ENCODE measurements around the gene FAM200B. TPM values are rescaled to one million over a fixed set of nuclear protein-coding genes. Genes with fewer than 3 reads are reported as not detected.
A peak's percentile ranks its signal among the peaks of the same experiment; 100 is the strongest.

Gene FAM200B
- total RNA-seq, 2 experiments from 2014 or later: 15.8 to 16.0 TPM

DNA sequence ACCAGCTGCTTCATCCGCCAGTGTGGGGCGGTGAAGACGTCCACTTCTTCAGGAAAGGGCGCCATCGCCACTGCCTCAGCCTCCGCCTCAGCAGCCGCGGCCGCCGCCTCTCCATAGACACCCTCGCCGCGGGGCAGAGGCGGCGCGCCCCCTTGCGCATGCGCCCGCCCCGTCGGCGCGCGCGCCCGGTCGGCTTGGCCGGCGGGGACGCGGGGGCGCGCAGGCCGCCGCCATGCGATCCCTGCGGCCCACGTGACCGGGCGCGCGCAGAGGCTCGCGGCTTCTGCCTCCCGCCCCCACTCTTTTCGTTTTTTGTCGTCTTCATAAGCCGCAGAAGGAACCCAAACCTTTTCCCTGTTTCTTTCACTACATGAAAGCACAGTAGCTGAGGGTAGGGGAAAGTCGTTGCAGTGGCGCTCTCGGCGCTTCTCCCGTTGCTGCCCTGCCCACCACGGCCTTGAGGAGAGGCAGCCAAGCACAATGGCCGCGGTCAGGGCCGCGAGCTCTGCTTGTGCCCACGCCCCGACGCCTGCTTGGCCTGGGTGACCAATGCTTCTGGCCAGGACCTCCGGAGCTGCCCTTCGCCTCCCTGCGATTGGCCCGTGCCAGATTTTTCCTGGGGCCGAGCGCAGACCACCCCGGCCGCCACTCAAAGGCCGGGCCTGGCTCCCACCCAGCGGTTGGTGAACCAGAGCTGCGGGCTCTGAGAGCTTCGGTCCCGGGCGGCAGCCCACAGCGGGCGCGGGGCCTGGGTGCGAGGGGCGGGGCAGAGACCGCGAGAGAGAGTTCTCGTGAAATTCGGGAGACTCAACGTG, 26.2 kb upstream of the FAM200B start, which contains the start of gene FBXL5:
FBXL5 (minus strand) TSS at position 135 of the 815 bp plus-strand sequence; CDS start at position 65, 70 bp downstream.
- peaks cover 16% of the 10 kb centered on the region for H3K36me3 Mint-ChIP-seq (ENCODE audit: low read depth)
- H3K4me3 Mint-ChIP-seq: peak within 1 kb of the TSS; percentile 94

DNA sequence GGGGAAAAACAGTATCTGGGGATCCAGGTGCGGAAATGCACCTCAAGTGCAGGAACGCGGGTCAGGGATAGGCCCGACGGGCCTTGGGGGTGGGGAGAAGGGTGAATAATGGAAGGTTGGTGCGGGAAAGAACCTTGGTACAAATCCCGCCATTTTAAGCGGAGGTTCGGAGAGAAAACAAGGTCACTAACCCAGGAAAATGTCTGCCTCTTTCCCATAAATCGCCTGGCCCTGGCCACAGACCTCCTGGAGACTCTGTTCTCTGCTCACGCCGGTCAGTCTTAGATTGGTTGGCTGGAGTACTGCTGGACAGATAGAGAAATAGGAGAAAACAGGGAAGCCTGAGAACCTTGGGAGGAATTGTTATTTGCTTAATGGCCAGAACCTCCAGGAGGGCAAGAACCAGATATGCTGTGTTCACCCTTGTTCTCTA, 25.6 kb upstream of the FAM200B start:
- Mint-ChIP-seq H3K4me3 (peak overlapping the region; percentile 89), H3K36me3 (ENCODE audit: low read depth) (peaks cover 17% of the 10 kb centered on the region), H3K27ac (peak overlapping the region; percentile 83), H3K27me3 (no peaks in the 10 kb centered on the region), H3K4me1 (peaks cover 46% of the 10 kb centered on the region), H3K9me3 (no peaks in the 10 kb centered on the region)
- DNase-seq: no peak
- ChIA-PET POLR2A (interaction anchor here (1.1 to 5.7 kb wide), 8 partner anchors 9 to 431 kb away, joined by 3 to 60 read pairs (median 12); partner anchors contain the start of gene FAM200B), CTCF (interaction anchor here (1.5 kb wide), 1 partner anchor 101 kb away, joined by 3 read pairs; no protein-coding TSS in a partner anchor)

More for the DNA sequence above, 26.2 kb upstream of the FAM200B start, which contains the start of gene FBXL5:
- CTCF ChIA-PET: interaction anchor here (1.5 kb wide), 1 partner anchor 101 kb away, joined by 3 read pairs; no protein-coding TSS in a partner anchor
- H3K9me3 Mint-ChIP-seq: no peaks in the 10 kb centered on the region
- DNase-seq: peak; percentile 83
- no peaks in the 10 kb centered on the region for H3K27me3 Mint-ChIP-seq
- H3K4me1 Mint-ChIP-seq: peaks cover 50% of the 10 kb centered on the region
- POLR2A ChIA-PET: interaction anchor here (1.1 to 5.7 kb wide), 14 partner anchors 10 to 654 kb away, joined by 3 to 60 read pairs (median 6); partner anchors contain the start of genes CPEB2 and FAM200B
- H3K27ac Mint-ChIP-seq: peak within 1 kb of the TSS; percentile 95

- no peaks in the 10 kb centered on the region for H3K9me3 Mint-ChIP-seq
- peaks cover 35% of the 10 kb centered on the region for H3K4me1 Mint-ChIP-seq
- H3K4me3 Mint-ChIP-seq: no peak overlapping the region
- ChIA-PET CTCF (no interaction called here), POLR2A (interaction anchor here (0.8 kb wide), 1 partner anchor 25 kb away, joined by 3 read pairs; the partner anchor contains the start of gene FAM200B)
- no peaks in the 10 kb centered on the region for H3K27me3 Mint-ChIP-seq
- no peak overlapping the region for H3K27ac Mint-ChIP-seq
- no peak for DNase-seq
- H3K36me3 Mint-ChIP-seq (ENCODE audit: low read depth): peaks cover 17% of the 10 kb centered on the region
These were observed 24.3 kb upstream of the FAM200B start for GRCh38 chr4:15657366-15657765.

DNA sequence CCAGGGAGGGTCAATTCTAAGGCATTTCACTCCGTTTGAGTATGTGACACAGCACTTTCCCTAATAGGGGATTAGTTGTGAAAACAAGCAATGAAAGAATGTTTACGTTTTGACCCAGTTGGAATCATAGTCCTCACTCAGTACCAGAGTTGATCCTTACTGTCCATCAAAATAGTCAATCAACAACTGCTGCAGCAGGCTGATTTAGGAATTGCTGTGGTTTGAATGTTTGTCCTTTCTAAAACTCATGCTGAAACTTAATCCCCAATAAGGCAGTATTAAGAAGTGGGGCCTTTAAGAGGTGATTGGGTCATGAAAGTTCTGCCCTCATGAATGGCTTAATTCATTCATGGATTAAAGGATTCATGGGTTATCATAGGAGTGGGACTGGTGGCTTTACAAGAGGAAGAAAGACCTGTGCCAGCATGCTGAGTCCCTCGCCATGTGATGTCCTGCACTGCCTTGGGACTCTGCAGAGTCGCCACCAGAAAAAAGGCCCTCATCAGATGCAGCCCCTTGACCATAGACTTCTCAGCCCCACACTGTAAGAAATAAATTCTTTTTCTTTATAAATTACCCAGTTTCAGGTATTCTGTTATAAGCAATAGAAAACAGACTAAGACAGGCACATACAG, 23.4 kb upstream of the FAM200B start:
- Mint-ChIP-seq H3K4me3 (no peak overlapping the region), H3K27ac (no peak overlapping the region), H3K36me3 (ENCODE audit: low read depth) (peaks cover 17% of the 10 kb centered on the region), H3K9me3 (no peaks in the 10 kb centered on the region), H3K27me3 (no peaks in the 10 kb centered on the region), H3K4me1 (peaks cover 26% of the 10 kb centered on the region)
- ChIA-PET CTCF (no interaction called here), POLR2A (interaction anchor here (0.8 kb wide), 1 partner anchor 24 kb away, joined by 3 read pairs; the partner anchor contains the start of gene FAM200B)
- DNase-seq: no peak

GRCh38 chr4:15658781-15659180, 22.8 kb upstream of the FAM200B start:
- H3K4me1 Mint-ChIP-seq: peaks cover 21% of the 10 kb centered on the region
- POLR2A ChIA-PET: no interaction called here
- H3K9me3 Mint-ChIP-seq: no peaks in the 10 kb centered on the region
- H3K27me3 Mint-ChIP-seq: no peaks in the 10 kb centered on the region
- peaks cover 17% of the 10 kb centered on the region for H3K36me3 Mint-ChIP-seq (ENCODE audit: low read depth)
- DNase-seq: no peak
- CTCF ChIA-PET: no interaction called here
- H3K4me3 Mint-ChIP-seq: no peak overlapping the region
- H3K27ac Mint-ChIP-seq: no peak overlapping the region

- no peaks in the 10 kb centered on the region for H3K27me3 Mint-ChIP-seq
- no peaks in the 10 kb centered on the region for H3K9me3 Mint-ChIP-seq
- H3K36me3 Mint-ChIP-seq (ENCODE audit: low read depth): peaks cover 16% of the 10 kb centered on the region
- H3K27ac Mint-ChIP-seq: no peak overlapping the region
- H3K4me3 Mint-ChIP-seq: no peak overlapping the region
- H3K4me1 Mint-ChIP-seq: peaks cover 20% of the 10 kb centered on the region
- CTCF ChIA-PET: interaction anchor here (1.6 kb wide), 1 partner anchor 8 kb away, joined by 4 read pairs; no protein-coding TSS in a partner anchor
- POLR2A ChIA-PET: interaction anchor here (1.1 kb wide), 1 partner anchor 21 kb away, joined by 6 read pairs; no protein-coding TSS in a partner anchor
- no peak for DNase-seq
These were observed 21.7 kb upstream of the FAM200B start for GRCh38 chr4:15659768-15660570.

DNA sequence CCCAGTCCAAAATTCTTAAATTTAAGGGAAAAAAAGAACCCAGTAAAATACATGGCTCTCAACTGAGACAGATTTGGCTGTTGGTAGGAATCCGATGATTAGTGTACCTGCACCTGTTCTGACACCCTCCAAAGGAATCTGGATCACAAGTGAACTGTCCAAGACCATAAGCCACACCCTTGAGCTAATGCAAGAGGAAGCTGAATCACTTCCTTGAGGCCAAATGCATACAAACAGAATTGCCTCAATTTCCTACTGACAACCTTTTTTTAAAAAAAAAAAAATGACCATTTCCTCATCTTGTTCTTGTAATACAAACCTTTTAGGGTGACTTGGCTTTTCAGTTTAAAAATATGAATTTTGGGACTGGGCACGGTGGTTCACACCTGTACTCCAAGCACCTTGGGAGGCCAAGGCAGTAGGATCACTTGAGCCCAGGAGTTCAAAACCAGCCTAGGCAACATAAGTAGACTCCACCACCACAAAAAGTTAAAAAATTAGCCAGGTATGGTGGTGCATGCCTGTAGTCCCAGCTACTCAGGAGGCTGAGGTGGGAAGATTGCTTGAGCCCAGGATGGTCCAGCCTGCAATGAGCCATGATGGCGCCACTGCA, 15.8 kb upstream of the FAM200B start:
- peaks cover 24% of the 10 kb centered on the region for H3K4me1 Mint-ChIP-seq
- peaks cover 2% of the 10 kb centered on the region for H3K9me3 Mint-ChIP-seq
- peaks cover 33% of the 10 kb centered on the region for H3K36me3 Mint-ChIP-seq (ENCODE audit: low read depth)
- ChIA-PET POLR2A (interaction anchor here (4.2 kb wide), 1 partner anchor 11 kb away, joined by 29 read pairs; the partner anchor contains the start of gene FBXL5), CTCF (interaction anchor here (1.6 kb wide), 1 partner anchor 13 kb away, joined by 5 read pairs; no protein-coding TSS in a partner anchor)
- no peaks in the 10 kb centered on the region for H3K27me3 Mint-ChIP-seq
- no peak for DNase-seq
- peak overlapping the region; percentile 66 for H3K27ac Mint-ChIP-seq
- no peak overlapping the region for H3K4me3 Mint-ChIP-seq

DNA sequence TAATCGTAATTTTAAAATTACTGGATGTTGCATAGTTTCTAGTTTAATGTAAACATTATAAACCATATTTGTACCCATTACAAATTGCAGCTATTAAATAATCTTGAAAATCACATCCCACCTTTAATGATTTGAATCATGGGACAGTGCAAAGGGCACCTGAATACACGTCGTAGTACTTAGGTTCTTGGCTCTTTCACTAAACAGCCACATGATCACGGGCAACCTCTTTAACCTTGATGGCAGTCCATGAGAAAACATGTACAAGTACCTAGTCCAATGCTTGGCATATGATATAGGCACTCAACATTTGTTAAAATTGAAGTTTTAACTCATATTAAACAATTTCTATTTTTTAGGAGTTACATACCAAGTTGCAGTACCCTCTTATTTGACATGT, 14.6 kb upstream of the FAM200B start:
- H3K27ac Mint-ChIP-seq: no peak overlapping the region
- H3K9me3 Mint-ChIP-seq: peaks cover 2% of the 10 kb centered on the region
- no peak for DNase-seq
- no peak overlapping the region for H3K4me3 Mint-ChIP-seq
- H3K36me3 Mint-ChIP-seq (ENCODE audit: low read depth): peaks cover 43% of the 10 kb centered on the region
- no peaks in the 10 kb centered on the region for H3K27me3 Mint-ChIP-seq
- POLR2A ChIA-PET: interaction anchor here (4.2 kb wide), 1 partner anchor 12 kb away, joined by 29 read pairs; the partner anchor contains the start of gene FBXL5
- H3K4me1 Mint-ChIP-seq: peaks cover 32% of the 10 kb centered on the region
- CTCF ChIA-PET: no interaction called here

DNA sequence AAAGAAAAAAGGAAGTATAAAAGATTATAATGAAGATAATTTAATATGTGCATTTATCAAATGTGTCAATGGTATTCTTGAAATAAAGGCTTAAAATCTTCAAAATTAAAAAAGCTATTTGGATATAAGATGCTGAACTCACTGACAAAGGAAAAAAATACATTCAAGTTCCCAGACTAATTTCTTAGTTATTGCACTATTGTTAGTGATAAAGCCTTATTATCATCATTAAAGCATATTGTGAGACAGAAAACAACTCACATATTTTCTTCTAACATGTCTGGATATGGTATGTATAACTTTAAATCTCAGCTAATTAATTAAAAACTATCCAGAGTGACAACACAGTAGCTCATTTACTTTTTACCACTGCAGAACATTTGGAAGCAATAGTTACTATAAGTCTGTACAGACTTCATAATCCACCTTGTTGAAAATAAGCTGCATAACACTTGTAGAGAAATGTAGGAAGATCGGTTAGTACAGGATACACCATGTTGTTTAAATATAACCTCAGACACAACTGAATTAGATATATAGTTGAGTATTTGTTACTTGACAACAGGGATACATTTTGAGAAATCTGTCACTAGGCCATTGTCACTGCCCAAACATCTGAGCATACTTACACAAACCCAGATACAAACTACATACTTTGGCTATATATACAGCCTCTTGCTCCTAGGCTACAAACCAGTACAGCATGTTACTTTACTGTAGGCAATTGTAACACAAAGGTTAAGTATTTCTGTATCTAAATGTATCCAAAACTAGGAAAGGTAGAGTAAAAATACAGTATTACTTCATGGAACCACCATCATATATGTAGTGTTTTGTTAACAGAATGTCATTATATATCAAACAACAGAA, 12.8 kb upstream of the FAM200B start:
- H3K36me3 Mint-ChIP-seq (ENCODE audit: low read depth): peaks cover 50% of the 10 kb centered on the region
- peaks cover 2% of the 10 kb centered on the region for H3K9me3 Mint-ChIP-seq
- CTCF ChIA-PET: no interaction called here
- H3K4me3 Mint-ChIP-seq: no peak overlapping the region
- no peak for DNase-seq
- POLR2A ChIA-PET: interaction anchor here (1.0 to 1.1 kb wide), 2 partner anchors 12 to 14 kb away, joined by 3 to 6 read pairs; no protein-coding TSS in a partner anchor
- no peak overlapping the region for H3K27ac Mint-ChIP-seq
- peaks cover 32% of the 10 kb centered on the region for H3K4me1 Mint-ChIP-seq
- H3K27me3 Mint-ChIP-seq: no peaks in the 10 kb centered on the region

DNA sequence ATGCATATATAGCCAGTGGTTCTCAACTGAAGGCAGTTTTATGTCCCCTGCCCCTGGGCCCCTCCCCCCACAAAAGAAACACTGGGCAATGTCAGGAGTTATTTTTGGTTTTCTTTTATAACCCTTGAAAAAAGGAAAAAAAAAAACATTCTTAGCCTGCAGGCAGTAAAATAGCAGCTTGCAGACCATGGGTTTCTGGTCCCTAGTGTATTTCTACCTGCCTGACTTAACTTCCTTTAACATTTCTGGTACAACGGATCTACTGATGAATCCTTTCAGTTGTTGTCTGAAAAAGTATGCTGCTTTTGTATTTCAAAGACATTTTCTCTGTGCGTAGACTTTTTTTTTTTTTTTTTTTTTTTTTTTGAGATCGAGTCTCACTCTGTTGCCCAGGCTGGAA, 11.1 kb upstream of the FAM200B start:
- peaks cover 50% of the 10 kb centered on the region for H3K36me3 Mint-ChIP-seq (ENCODE audit: low read depth)
- peaks cover 2% of the 10 kb centered on the region for H3K9me3 Mint-ChIP-seq
- CTCF ChIA-PET: interaction anchor here (2.5 kb wide), 1 partner anchor 10 kb away, joined by 9 read pairs; no protein-coding TSS in a partner anchor
- no peak for DNase-seq
- H3K27ac Mint-ChIP-seq: no peak overlapping the region
- no peak overlapping the region for H3K4me3 Mint-ChIP-seq
- H3K27me3 Mint-ChIP-seq: no peaks in the 10 kb centered on the region
- H3K4me1 Mint-ChIP-seq: peaks cover 24% of the 10 kb centered on the region
- POLR2A ChIA-PET: interaction anchor here (1.2 kb wide), 1 partner anchor 15 kb away, joined by 4 read pairs; no protein-coding TSS in a partner anchor

- Mint-ChIP-seq H3K36me3 (ENCODE audit: low read depth) (peaks cover 36% of the 10 kb centered on the region), H3K27me3 (no peaks in the 10 kb centered on the region), H3K9me3 (no peaks in the 10 kb centered on the region), H3K4me3 (no peak overlapping the region), H3K4me1 (peaks cover 18% of the 10 kb centered on the region), H3K27ac (no peak overlapping the region)
- no peak for DNase-seq
- ChIA-PET POLR2A (interaction anchor here (0.7 to 3.1 kb wide), 3 partner anchors 9 to 18 kb away, joined by 3 to 19 read pairs (median 7); partner anchors contain the start of genes FAM200B and FBXL5), CTCF (interaction anchor here (2.5 kb wide), 1 partner anchor 8 kb away, joined by 9 read pairs; no protein-coding TSS in a partner anchor)
These were observed 9.5 kb upstream of the FAM200B start for GRCh38 chr4:15672101-15672500.
